Measurements from ENCODE around the gene PRR5L. TPM values are rescaled to one million over a fixed set of nuclear protein-coding genes. Genes with fewer than 3 reads are reported as not detected.

The PRR5L gene
- total and polyA plus RNA-seq, 9 of the 15 experiments (the other 6 are each of a cell fraction or from before 2014, with no cell fraction given): 0.11 to 0.60 (median 0.36) TPM; not detected in 2

- Histone ChIP-seq H3K27me3 (ENCODE audit: control insufficient read depth in 2 of 2, insufficient read depth in 2 of 2, low read length in 2 of 2) (peaks cover 2 to 27% of the 10 kb centered on the region in 2 experiments; a peak in 4 of 5 replicates), H2AFZ (ENCODE audit: low read depth, low read length) (no peak overlapping the region), H4K20me1 (replicated peaks; ENCODE audit: control insufficient read depth, insufficient read depth, low read length) (no peaks in the 10 kb centered on the region), H3K4me1 (replicated peaks in 1 of 2; ENCODE audit: control insufficient read depth in 2 of 2, insufficient read depth in 2 of 2, low read length in 2 of 2) (no peaks in the 10 kb centered on the region; a peak in 3 of 5 replicates), H3K9me3 (replicated peaks; ENCODE audit: control insufficient read depth, insufficient read depth, low read depth, low read length) (no peaks in the 10 kb centered on the region), H3K79me2 (ENCODE audit: control insufficient read depth, insufficient read depth, low read length) (no peaks in the 10 kb centered on the region), H3K4me3 (no peak overlapping the region), H3K36me3 (ENCODE audit: control insufficient read depth, insufficient read depth, low read length) (no peaks in the 10 kb centered on the region), H3K4me2 (ENCODE audit: insufficient read depth, low read length) (no peak overlapping the region), H3K27ac (ENCODE audit: extremely low read depth, low read depth, low read length) (no peak overlapping the region), H3K9ac (ENCODE audit: insufficient read depth in 1 of 2, low read depth in 2 of 2, low read length in 2 of 2) (no peak overlapping the region), H3K9me1 (ENCODE audit: control insufficient read depth, insufficient read depth, low read length) (no peaks in the 10 kb centered on the region)
- BruUV-seq (replicated peaks): no TSS peak
- DNase-seq (ENCODE audit: extremely low read depth in 1 of 4, low spot score in 3 of 4) (no peak), FAIRE-seq (no peak), ATAC-seq (no peak)
- in situ Hi-C loops (cut with MboI) (no loop called here), intact Hi-C loops (cut with micrococcal nuclease) (loop anchor here (5.0 kb wide), 1 partner anchor 94 kb away; no protein-coding TSS in a partner anchor)
- WGBS (ENCODE audit: insufficient coverage, low coverage, missing lambda C conversion rate): 0% methylated on average over 4 of the region's 4 CpGs
- ChIA-PET CTCF (ENCODE audit: low intra/inter-chr PET ratio) (no interaction called here), POLR2A (interaction anchor here (0.6 to 1.4 kb wide), 3 partner anchors 10 to 242 kb away, joined by 3 to 5 read pairs (median 3); no protein-coding TSS in a partner anchor)
- no peak for TF ChIP-seq ZNF77 (CRISPR knock-in tag; IDR thresholded peaks at IDR 0.05)
- TF ChIP-seq ESRRB (CRISPR knock-in tag; IDR thresholded peaks at IDR 0.05; ENCODE audit: borderline replicate concordance): no peak
- no peak for TF ChIP-seq FOXJ2 (tag; IDR thresholded peaks at IDR 0.05)
- no peak for TF ChIP-seq ATF1 (CRISPR knock-in tag; IDR thresholded peaks at IDR 0.05)
- TF ChIP-seq ATF1 (tag; IDR thresholded peaks at IDR 0.05): no peak
- TF ChIP-seq NR2C1 (IDR thresholded peaks at IDR 0.05): no peak
- no peak for TF ChIP-seq NR2C1 (tag; IDR thresholded peaks at IDR 0.05)
- no peak for TF ChIP-seq SLC30A9 (CRISPR knock-in tag; IDR thresholded peaks at IDR 0.05)
- no peak for TF ChIP-seq ZNF830 (CRISPR knock-in tag; IDR thresholded peaks at IDR 0.05)
- no peak for TF ChIP-seq POLR3A (IDR thresholded peaks at IDR 0.05; ENCODE audit: borderline replicate concordance, extremely low read depth, insufficient read depth, insufficient read length)
- TF ChIP-seq, protein P1, sequence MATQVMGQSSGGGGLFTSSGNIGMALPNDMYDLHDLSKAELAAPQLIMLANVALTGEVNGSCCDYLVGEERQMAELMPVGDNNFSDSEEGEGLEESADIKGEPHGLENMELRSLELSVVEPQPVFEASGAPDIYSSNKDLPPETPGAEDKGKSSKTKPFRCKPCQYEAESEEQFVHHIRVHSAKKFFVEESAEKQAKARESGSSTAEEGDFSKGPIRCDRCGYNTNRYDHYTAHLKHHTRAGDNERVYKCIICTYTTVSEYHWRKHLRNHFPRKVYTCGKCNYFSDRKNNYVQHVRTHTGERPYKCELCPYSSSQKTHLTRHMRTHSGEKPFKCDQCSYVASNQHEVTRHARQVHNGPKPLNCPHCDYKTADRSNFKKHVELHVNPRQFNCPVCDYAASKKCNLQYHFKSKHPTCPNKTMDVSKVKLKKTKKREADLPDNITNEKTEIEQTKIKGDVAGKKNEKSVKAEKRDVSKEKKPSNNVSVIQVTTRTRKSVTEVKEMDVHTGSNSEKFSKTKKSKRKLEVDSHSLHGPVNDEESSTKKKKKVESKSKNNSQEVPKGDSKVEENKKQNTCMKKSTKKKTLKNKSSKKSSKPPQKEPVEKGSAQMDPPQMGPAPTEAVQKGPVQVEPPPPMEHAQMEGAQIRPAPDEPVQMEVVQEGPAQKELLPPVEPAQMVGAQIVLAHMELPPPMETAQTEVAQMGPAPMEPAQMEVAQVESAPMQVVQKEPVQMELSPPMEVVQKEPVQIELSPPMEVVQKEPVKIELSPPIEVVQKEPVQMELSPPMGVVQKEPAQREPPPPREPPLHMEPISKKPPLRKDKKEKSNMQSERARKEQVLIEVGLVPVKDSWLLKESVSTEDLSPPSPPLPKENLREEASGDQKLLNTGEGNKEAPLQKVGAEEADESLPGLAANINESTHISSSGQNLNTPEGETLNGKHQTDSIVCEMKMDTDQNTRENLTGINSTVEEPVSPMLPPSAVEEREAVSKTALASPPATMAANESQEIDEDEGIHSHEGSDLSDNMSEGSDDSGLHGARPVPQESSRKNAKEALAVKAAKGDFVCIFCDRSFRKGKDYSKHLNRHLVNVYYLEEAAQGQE (IDR thresholded peaks at IDR 0.05; ENCODE audit: borderline replicate concordance): no peak
- TF ChIP-seq, protein P1 (CRISPR knock-in tag; IDR thresholded peaks at IDR 0.05; ENCODE audit: low read depth): no peak
- TF ChIP-seq GATAD2B (IDR thresholded peaks at IDR 0.05; ENCODE audit: borderline replicate concordance): no peak
- TF ChIP-seq MTA3 (IDR thresholded peaks at IDR 0.05; ENCODE audit: borderline replicate concordance): no peak
Observed at GRCh38 chr11:36362902-36363301, 66.8 kb downstream of the PRR5L start.

Data from K562 (cell line).